Activated CD8-positive, alpha-beta T cell treated with anti-CD3 and anti-CD28 coated beads, Interleukin-2, amount 10 ng/mL, durations not matched to agents 7 days and 5 days (primary cell): ENCODE results near the gene TEDDM1. TPM values are rescaled to one million over a fixed set of nuclear protein-coding genes. Genes with fewer than 3 reads are reported as not detected.

Source experiments
- ATAC-seq: fragments of 150-1000 bp; cut with Tn5 transposase; one replicate; pipeline ENCODE4 v1.10.0; 2021; ENCODE audit warnings: moderate library complexity
- CTCF ChIA-PET: fragments of 350-600 bp; sonication (Branson Sonifier 250); formaldehyde crosslinking; loops from one replicate; lab custom pipeline; 2021; ENCODE audit warnings: antibody characterized with exemption; lab: Charles Lee
- POLR2A ChIA-PET: fragments of 350-600 bp; sonication (Branson Sonifier 250); formaldehyde crosslinking; loops from one replicate; lab custom pipeline; 2021; ENCODE audit warnings: antibody characterized with exemption; lab: Charles Lee
- DNase-seq: peaks from one replicate; pipeline ENCODE4 v3.0.0-alpha.2; 2020
- H3K27ac Mint-ChIP-seq: one replicate; pipeline ENCODE4 v1.8.0; 2021; ENCODE audit warnings: mild to moderate bottlenecking, mixed read lengths
- H3K27me3 Mint-ChIP-seq: one replicate; pipeline ENCODE4 v1.8.0; 2021; ENCODE audit warnings: low read depth, mixed read lengths
- H3K36me3 Mint-ChIP-seq: one replicate; pipeline ENCODE4 v1.8.0; 2021; ENCODE audit warnings: low read depth, mixed read lengths
- H3K4me1 Mint-ChIP-seq: one replicate; pipeline ENCODE4 v1.8.0; 2021; ENCODE audit warnings: low read depth, mixed read lengths
- H3K4me3 Mint-ChIP-seq: one replicate; pipeline ENCODE4 v1.8.0; 2021; ENCODE audit warnings: mild to moderate bottlenecking, mixed read lengths
- H3K9me3 Mint-ChIP-seq: one replicate; pipeline ENCODE4 v1.8.0; 2022; ENCODE audit warnings: mixed read lengths; ENCODE audit not compliant: insufficient read depth
- total RNA-seq, 2 experiments: library from RNA; stranded (reverse); gene quantifications; one replicate each; pipeline ENCODE4 v1.2.3, GENCODE V29; 2021

The TEDDM1 gene
- total RNA-seq, 2 experiments from 2014 or later: not detected

GRCh38 chr1:182406012-182406411 lies 5.5 kb upstream of the TEDDM1 start:
- H3K36me3 Mint-ChIP-seq: no peaks in the 10 kb centered on the region
- no peak for ATAC-seq
- no peak for DNase-seq
- peaks cover 2% of the 10 kb centered on the region for H3K4me1 Mint-ChIP-seq
- no peak overlapping the region for H3K27ac Mint-ChIP-seq
- POLR2A ChIA-PET: no interaction called here
- no peak overlapping the region for H3K4me3 Mint-ChIP-seq
- CTCF ChIA-PET: interaction anchor here (0.5 to 2.9 kb wide), 3 partner anchors 9 to 325 kb away, joined by 3 to 18 read pairs (median 3); no protein-coding TSS in a partner anchor
- H3K9me3 Mint-ChIP-seq: no peaks in the 10 kb centered on the region
- peaks cover 48% of the 10 kb centered on the region for H3K27me3 Mint-ChIP-seq

GRCh38 chr1:182405578-182405977 lies 5.1 kb upstream of the TEDDM1 start:
- H3K27ac Mint-ChIP-seq: no peak overlapping the region
- POLR2A ChIA-PET: no interaction called here
- CTCF ChIA-PET: interaction anchor here (0.5 to 1.3 kb wide), 4 partner anchors 9 to 325 kb away, joined by 3 to 7 read pairs (median 4); no protein-coding TSS in a partner anchor

GRCh38 chr1:182404781-182405180 lies 4.3 kb upstream of the TEDDM1 start:
- H3K27ac Mint-ChIP-seq: no peak overlapping the region
- ATAC-seq (no peak), DNase-seq (no peak)
- POLR2A ChIA-PET: no interaction called here
- H3K4me3 Mint-ChIP-seq: no peak overlapping the region
- peaks cover 2% of the 10 kb centered on the region for H3K4me1 Mint-ChIP-seq
- H3K9me3 Mint-ChIP-seq: no peaks in the 10 kb centered on the region
- CTCF ChIA-PET: interaction anchor here (0.9 to 1.3 kb wide), 3 partner anchors 8 to 324 kb away, joined by 4 to 7 read pairs (median 5); no protein-coding TSS in a partner anchor
- no peaks in the 10 kb centered on the region for H3K36me3 Mint-ChIP-seq
- H3K27me3 Mint-ChIP-seq: peaks cover 43% of the 10 kb centered on the region

More at GRCh38 chr1:182405578-182405977, 5.1 kb upstream of the TEDDM1 start:
- Mint-ChIP-seq H3K4me1 (peaks cover 2% of the 10 kb centered on the region), H3K9me3 (no peaks in the 10 kb centered on the region), H3K36me3 (no peaks in the 10 kb centered on the region), H3K27me3 (peaks cover 47% of the 10 kb centered on the region), H3K4me3 (no peak overlapping the region)
- DNase-seq: no peak
- no peak for ATAC-seq

- Mint-ChIP-seq H3K27ac (no peak overlapping the region), H3K4me3 (no peak overlapping the region), H3K9me3 (no peaks in the 10 kb centered on the region), H3K27me3 (peaks cover 25% of the 10 kb centered on the region), H3K36me3 (no peaks in the 10 kb centered on the region), H3K4me1 (peaks cover 6% of the 10 kb centered on the region)
- no peak for DNase-seq
- POLR2A ChIA-PET: no interaction called here
- CTCF ChIA-PET: interaction anchor here (0.8 to 10.7 kb wide), 13 partner anchors 10 to 387 kb away, joined by 3 to 401 read pairs (median 11); no protein-coding TSS in a partner anchor
- ATAC-seq: no peak
These were observed 2.6 kb downstream of the TEDDM1 start for GRCh38 chr1:182397653-182398393.

GRCh38 chr1:182395906-182396305 lies 4.6 kb downstream of the TEDDM1 start:
- Mint-ChIP-seq H3K4me3 (no peak overlapping the region), H3K27me3 (peaks cover 27% of the 10 kb centered on the region), H3K27ac (no peak overlapping the region), H3K4me1 (peaks cover 11% of the 10 kb centered on the region), H3K9me3 (no peaks in the 10 kb centered on the region), H3K36me3 (peaks cover 3% of the 10 kb centered on the region)
- DNase-seq (no peak), ATAC-seq (no peak)
- ChIA-PET POLR2A (interaction anchor here (1.0 kb wide), 1 partner anchor 252 kb away, joined by 5 read pairs; no protein-coding TSS in a partner anchor), CTCF (interaction anchor here (1.0 to 10.7 kb wide), 23 partner anchors 8 to 344 kb away, joined by 3 to 401 read pairs (median 7); no protein-coding TSS in a partner anchor)

- no peak for ATAC-seq
These were observed 6.3 kb downstream of the TEDDM1 start for GRCh38 chr1:182394055-182394775.

GRCh38 chr1:182392050-182393028 lies 8.1 kb downstream of the TEDDM1 start:
- H3K27ac Mint-ChIP-seq: peak overlapping the region; percentile 62
- ChIA-PET CTCF (interaction anchor here (0.9 to 10.7 kb wide), 6 partner anchors 10 to 390 kb away, joined by 3 to 401 read pairs (median 4); no protein-coding TSS in a partner anchor), POLR2A (interaction anchor here (0.7 to 1.0 kb wide), 3 partner anchors 91 to 308 kb away, joined by 3 read pairs; no protein-coding TSS in a partner anchor)
- peak; percentile 9 for ATAC-seq
- DNase-seq: peak; percentile 27
- peaks cover 31% of the 10 kb centered on the region for H3K4me1 Mint-ChIP-seq
- no peaks in the 10 kb centered on the region for H3K9me3 Mint-ChIP-seq
- H3K27me3 Mint-ChIP-seq: peaks cover 31% of the 10 kb centered on the region
- peak overlapping the region; percentile 70 for H3K4me3 Mint-ChIP-seq
- peaks cover 28% of the 10 kb centered on the region for H3K36me3 Mint-ChIP-seq

More at GRCh38 chr1:182394055-182394775, 6.3 kb downstream of the TEDDM1 start:
- Mint-ChIP-seq H3K9me3 (no peaks in the 10 kb centered on the region), H3K4me1 (peaks cover 24% of the 10 kb centered on the region), H3K27me3 (peaks cover 34% of the 10 kb centered on the region), H3K4me3 (no peak overlapping the region), H3K36me3 (peaks cover 13% of the 10 kb centered on the region), H3K27ac (no peak overlapping the region)
- no peak for DNase-seq
- POLR2A ChIA-PET: no interaction called here
- CTCF ChIA-PET: interaction anchor here (1.0 to 10.7 kb wide), 3 partner anchors 205 to 309 kb away, joined by 3 to 401 read pairs (median 90); no protein-coding TSS in a partner anchor

- ChIA-PET CTCF (interaction anchor here (0.9 to 10.7 kb wide), 6 partner anchors 10 to 391 kb away, joined by 3 to 401 read pairs (median 4); no protein-coding TSS in a partner anchor), POLR2A (interaction anchor here (0.7 to 1.0 kb wide), 3 partner anchors 90 to 307 kb away, joined by 3 read pairs; no protein-coding TSS in a partner anchor)
- peak within 1 kb of the TSS; percentile 91 for H3K27ac Mint-ChIP-seq
- DNase-seq (peak; percentile 79), ATAC-seq (peak; percentile 79)
- peaks cover 36% of the 10 kb centered on the region for H3K36me3 Mint-ChIP-seq
- H3K27me3 Mint-ChIP-seq: peaks cover 27% of the 10 kb centered on the region
- H3K4me1 Mint-ChIP-seq: peaks cover 26% of the 10 kb centered on the region
- peak within 1 kb of the TSS; percentile 98 for H3K4me3 Mint-ChIP-seq
- no peaks in the 10 kb centered on the region for H3K9me3 Mint-ChIP-seq
These were observed 9.0 kb downstream of the TEDDM1 start, which contains the start of gene GLUL for GRCh38 chr1:182391362-182392049. Gene GLUL (minus strand): TSS chr1:182391790. CDS start chr1:182388737, 3,053 bp downstream.

- ChIA-PET POLR2A (interaction anchor here (1.0 to 1.1 kb wide), 2 partner anchors 247 to 306 kb away, joined by 3 read pairs; no protein-coding TSS in a partner anchor), CTCF (interaction anchor here (1.0 to 4.2 kb wide), 4 partner anchors 14 to 306 kb away, joined by 3 to 34 read pairs (median 11); no protein-coding TSS in a partner anchor)
- peak overlapping the region; percentile 98 for H3K4me3 Mint-ChIP-seq
- no peaks in the 10 kb centered on the region for H3K9me3 Mint-ChIP-seq
- H3K36me3 Mint-ChIP-seq: peaks cover 41% of the 10 kb centered on the region
- H3K4me1 Mint-ChIP-seq: peaks cover 26% of the 10 kb centered on the region
- peaks cover 26% of the 10 kb centered on the region for H3K27me3 Mint-ChIP-seq
- peak overlapping the region; percentile 91 for H3K27ac Mint-ChIP-seq
- ATAC-seq (no peak), DNase-seq (no peak)
These were observed 9.5 kb downstream of the TEDDM1 start for GRCh38 chr1:182391028-182391361.

GRCh38 chr1:182389619-182390047 lies 10.8 kb downstream of the TEDDM1 start:
- DNase-seq (peak; percentile 34), ATAC-seq (no peak)
- Mint-ChIP-seq H3K36me3 (peaks cover 50% of the 10 kb centered on the region), H3K27ac (peak overlapping the region; percentile 50), H3K27me3 (peaks cover 22% of the 10 kb centered on the region), H3K9me3 (no peaks in the 10 kb centered on the region), H3K4me1 (peaks cover 26% of the 10 kb centered on the region), H3K4me3 (peak overlapping the region; percentile 98)
- CTCF ChIA-PET: interaction anchor here (1.1 to 4.2 kb wide), 6 partner anchors 152 to 395 kb away, joined by 3 to 34 read pairs (median 4); no protein-coding TSS in a partner anchor
- POLR2A ChIA-PET: no interaction called here
